Measurements from ENCODE around the gene C2orf80.

C2orf80 gene

DNA sequence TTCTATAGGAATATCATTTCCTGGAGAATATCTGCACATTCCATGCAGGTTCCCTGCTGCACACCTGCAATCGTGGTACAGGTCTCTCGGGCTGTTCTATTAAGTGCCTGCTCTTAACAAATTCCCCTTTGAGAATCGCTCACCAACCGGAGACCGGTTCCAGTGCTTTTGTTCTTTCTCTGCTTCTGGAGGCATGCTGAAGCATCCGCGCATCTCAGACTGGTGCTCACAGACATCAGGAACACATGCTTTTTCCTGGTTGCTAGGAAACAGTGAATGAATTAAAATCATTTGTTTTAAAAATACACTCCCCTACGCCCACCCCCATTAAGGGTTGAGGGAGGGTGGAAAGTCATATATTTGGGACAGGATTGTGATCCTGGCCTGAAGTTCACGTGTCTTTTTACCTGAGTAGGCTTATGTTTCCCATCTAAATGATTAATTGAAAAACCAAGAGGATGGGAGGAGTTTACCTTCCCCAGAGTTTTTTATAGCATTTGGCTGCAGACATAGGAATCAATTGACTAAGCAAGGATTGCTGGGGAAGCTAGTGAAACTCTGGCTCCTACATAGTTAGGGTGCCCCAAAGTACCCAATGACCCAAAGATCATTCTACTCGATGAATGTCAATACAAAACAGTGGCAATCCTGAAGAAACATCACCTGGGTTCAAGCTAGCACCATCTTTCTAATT lies at the start of gene C2orf80:
Gene C2orf80, minus strand, starts transcription at position 221 of the 694 bp plus-strand sequence. CDS start 3,044 bp downstream, outside the sequence.
- no peaks in the 10 kb centered on the region for H3K27me3 ChIP-seq (ENCODE audit: insufficient read depth, low read depth)
- H3K79me2 ChIP-seq (ENCODE audit: insufficient read depth, low read depth) = no peaks in the 10 kb centered on the region
- H2AFZ ChIP-seq (ENCODE audit: low read depth) = no peak within 1 kb of the TSS
- H3K36me3 ChIP-seq (ENCODE audit: insufficient read depth) = no peaks in the 10 kb centered on the region
- no peak within 1 kb of the TSS for H3K9ac ChIP-seq
- no peak within 1 kb of the TSS for H3K27ac ChIP-seq
- H4K20me1 ChIP-seq (ENCODE audit: insufficient read depth) = no peaks in the 10 kb centered on the region
- H3K4me2 ChIP-seq = no peak within 1 kb of the TSS
- no peak within 1 kb of the TSS for H3K4me3 ChIP-seq (IDR thresholded peaks at IDR 0.05; ENCODE audit: insufficient read depth, low read depth, low read length)
- no peaks in the 10 kb centered on the region for H3K4me1 ChIP-seq (ENCODE audit: low read depth, poor library complexity, severe bottlenecking)
- TF ChIP-seq, protein P1, sequence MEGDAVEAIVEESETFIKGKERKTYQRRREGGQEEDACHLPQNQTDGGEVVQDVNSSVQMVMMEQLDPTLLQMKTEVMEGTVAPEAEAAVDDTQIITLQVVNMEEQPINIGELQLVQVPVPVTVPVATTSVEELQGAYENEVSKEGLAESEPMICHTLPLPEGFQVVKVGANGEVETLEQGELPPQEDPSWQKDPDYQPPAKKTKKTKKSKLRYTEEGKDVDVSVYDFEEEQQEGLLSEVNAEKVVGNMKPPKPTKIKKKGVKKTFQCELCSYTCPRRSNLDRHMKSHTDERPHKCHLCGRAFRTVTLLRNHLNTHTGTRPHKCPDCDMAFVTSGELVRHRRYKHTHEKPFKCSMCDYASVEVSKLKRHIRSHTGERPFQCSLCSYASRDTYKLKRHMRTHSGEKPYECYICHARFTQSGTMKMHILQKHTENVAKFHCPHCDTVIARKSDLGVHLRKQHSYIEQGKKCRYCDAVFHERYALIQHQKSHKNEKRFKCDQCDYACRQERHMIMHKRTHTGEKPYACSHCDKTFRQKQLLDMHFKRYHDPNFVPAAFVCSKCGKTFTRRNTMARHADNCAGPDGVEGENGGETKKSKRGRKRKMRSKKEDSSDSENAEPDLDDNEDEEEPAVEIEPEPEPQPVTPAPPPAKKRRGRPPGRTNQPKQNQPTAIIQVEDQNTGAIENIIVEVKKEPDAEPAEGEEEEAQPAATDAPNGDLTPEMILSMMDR (conservative IDR thresholded peaks at IDR 0.05; ENCODE audit: low read depth, low read length) = no peak

DNA sequence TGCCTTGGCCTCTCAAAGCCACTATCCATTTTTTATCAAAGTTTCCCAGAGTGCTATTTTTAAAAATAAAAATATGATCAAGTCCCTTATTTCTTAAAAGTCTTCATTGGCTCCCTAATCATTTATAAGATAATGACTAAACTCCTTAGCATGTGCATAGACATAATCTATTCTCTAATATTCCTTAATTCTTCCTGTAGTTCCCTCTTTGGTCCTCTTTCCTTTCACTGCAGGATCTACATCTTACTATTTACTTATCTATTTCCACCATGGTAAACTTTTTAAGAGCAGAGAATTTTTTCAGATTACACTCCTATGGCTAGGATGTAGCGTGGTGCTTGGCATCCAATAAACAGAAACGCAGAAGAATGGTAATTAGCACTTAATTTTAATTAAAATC lies 46.0 kb upstream of the C2orf80 start:
- Histone ChIP-seq H3K36me3 (ENCODE audit: insufficient read depth) (no peaks in the 10 kb centered on the region), H3K4me1 (ENCODE audit: low read depth, poor library complexity, severe bottlenecking) (no peaks in the 10 kb centered on the region), H3K79me2 (ENCODE audit: insufficient read depth, low read depth) (no peaks in the 10 kb centered on the region), H3K4me3 (IDR thresholded peaks at IDR 0.05; ENCODE audit: insufficient read depth, low read depth, low read length) (no peak overlapping the region), H3K27ac (no peak overlapping the region), H3K9ac (no peak overlapping the region), H2AFZ (ENCODE audit: low read depth) (no peak overlapping the region), H3K27me3 (ENCODE audit: insufficient read depth, low read depth) (no peaks in the 10 kb centered on the region), H3K4me2 (no peak overlapping the region), H4K20me1 (ENCODE audit: insufficient read depth) (no peaks in the 10 kb centered on the region)
- TF ChIP-seq, protein P1 (conservative IDR thresholded peaks at IDR 0.05; ENCODE audit: low read depth, low read length) = no peak

DNA sequence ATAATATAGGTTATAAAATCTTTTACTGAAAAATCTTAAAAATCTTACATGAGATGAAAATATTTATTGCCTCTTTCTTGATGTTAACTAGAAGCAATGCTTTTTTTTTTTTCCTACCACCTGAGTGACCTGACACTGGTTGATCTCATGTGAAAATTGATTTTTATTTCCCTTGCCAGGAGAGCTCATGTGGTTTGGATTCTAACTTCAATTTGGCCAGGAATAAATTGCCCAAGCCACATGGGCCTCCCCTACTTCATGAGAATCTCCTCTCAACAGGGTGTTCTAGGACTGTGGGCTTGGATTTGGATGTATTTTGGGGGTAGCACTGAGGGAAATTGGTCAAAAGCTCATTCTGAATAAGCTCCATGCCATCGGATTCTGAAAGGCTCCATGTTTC lies 45.0 kb upstream of the C2orf80 start:
- Histone ChIP-seq H3K79me2 (ENCODE audit: insufficient read depth, low read depth) (no peaks in the 10 kb centered on the region), H3K36me3 (ENCODE audit: insufficient read depth) (no peaks in the 10 kb centered on the region), H3K27ac (no peak overlapping the region), H3K4me2 (no peak overlapping the region), H2AFZ (ENCODE audit: low read depth) (no peak overlapping the region), H3K4me1 (ENCODE audit: low read depth, poor library complexity, severe bottlenecking) (no peaks in the 10 kb centered on the region), H3K27me3 (ENCODE audit: insufficient read depth, low read depth) (no peaks in the 10 kb centered on the region), H3K9ac (no peak overlapping the region), H3K4me3 (IDR thresholded peaks at IDR 0.05; ENCODE audit: insufficient read depth, low read depth, low read length) (no peak overlapping the region), H4K20me1 (ENCODE audit: insufficient read depth) (no peaks in the 10 kb centered on the region)
- TF ChIP-seq, protein P1 (conservative IDR thresholded peaks at IDR 0.05; ENCODE audit: low read depth, low read length) = no peak

DNA sequence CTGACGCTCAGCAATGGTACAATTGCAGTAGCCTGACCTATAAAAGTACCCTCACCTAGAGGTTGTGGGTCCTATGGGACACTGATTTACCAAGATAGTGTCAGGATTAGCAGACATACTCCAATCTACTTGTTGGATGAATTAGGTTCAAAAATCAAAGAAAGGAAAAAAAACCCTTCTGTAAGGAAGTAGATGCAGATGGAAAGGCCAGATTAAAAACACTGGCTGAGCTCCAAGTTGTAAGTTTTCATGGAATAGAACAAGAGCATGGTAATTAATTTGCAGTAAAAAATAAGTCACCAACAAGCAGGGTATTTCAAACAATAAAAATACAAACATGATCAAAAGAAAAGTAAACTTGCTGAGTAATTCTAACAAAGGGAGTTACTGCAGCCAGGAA lies 38.6 kb upstream of the C2orf80 start:
- no peak overlapping the region for H3K27ac ChIP-seq
- H3K4me1 ChIP-seq (ENCODE audit: low read depth, poor library complexity, severe bottlenecking) = no peaks in the 10 kb centered on the region
- H3K4me2 ChIP-seq = no peak overlapping the region
- H3K9ac ChIP-seq = no peak overlapping the region
- H3K4me3 ChIP-seq (IDR thresholded peaks at IDR 0.05; ENCODE audit: insufficient read depth, low read depth, low read length) = no peak overlapping the region
- H3K79me2 ChIP-seq (ENCODE audit: insufficient read depth, low read depth) = no peaks in the 10 kb centered on the region
- H2AFZ ChIP-seq (ENCODE audit: low read depth) = no peak overlapping the region
- H4K20me1 ChIP-seq (ENCODE audit: insufficient read depth) = no peaks in the 10 kb centered on the region
- H3K36me3 ChIP-seq (ENCODE audit: insufficient read depth) = no peaks in the 10 kb centered on the region
- no peaks in the 10 kb centered on the region for H3K27me3 ChIP-seq (ENCODE audit: insufficient read depth, low read depth)
- TF ChIP-seq, protein P1 (conservative IDR thresholded peaks at IDR 0.05; ENCODE audit: low read depth, low read length) = no peak

Measured in KMS-11 (cell line).